CD4-positive, alpha-beta T cell treated with Interleukin-4 for 1 hour (primary cell): ENCODE results near the gene PRRT2.
"Not testable (repeated sequence)": the region's sequence is repeated elsewhere in the genome, so short reads cannot be mapped to it uniquely, and the experiment has no call there.

Source experiments
- DNase-seq, 2 donors: peaks; one replicate each; pipeline ENCODE4 v3.0.0-alpha.2; 2020 to 2022

Gene PRRT2

DNA sequence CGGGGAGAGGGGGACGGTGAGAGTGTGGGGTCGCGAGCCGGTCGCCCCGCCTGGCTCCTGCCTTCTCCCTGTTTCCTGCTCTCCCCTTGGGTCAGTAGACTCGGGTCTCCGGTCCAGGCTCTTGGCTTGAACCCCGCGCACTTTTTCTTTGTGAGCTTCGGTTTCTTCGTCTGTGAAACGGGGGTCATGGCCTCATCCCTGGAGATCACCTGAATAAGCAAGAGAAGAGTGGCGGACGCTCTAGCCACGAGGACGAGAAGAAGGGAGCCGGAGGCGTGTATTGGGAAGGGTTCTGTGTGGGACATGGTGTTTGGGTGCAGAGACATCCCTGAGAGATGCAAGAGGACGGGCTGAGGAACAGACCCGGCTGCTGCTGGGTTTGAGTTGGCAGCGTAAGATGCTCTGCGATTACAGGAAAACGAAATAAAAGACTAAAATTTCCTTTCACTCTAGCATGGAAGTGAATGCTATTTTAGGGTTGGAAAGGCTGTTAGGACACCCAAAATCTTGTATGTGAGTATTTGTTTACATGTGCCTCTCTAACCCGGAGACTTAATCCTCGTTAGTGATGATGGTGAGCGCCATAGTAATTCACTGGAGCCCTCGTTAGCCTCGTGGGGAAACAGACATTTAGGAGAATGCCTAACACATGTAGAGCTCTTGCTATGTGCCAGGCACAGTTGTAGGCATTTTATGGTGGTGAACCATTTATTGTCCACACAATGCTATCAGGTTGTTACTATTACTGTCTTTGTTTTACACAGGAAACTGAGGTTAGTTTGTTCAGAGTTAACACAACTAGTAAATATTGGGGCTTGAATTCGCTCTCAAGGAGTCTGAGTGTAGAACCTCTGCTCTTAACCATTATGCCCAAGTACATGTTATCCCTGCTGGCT lies 20.8 kb upstream of the PRRT2 start:
- DNase-seq, result peak in 1 of 2 donors; percentile 34

DNA sequence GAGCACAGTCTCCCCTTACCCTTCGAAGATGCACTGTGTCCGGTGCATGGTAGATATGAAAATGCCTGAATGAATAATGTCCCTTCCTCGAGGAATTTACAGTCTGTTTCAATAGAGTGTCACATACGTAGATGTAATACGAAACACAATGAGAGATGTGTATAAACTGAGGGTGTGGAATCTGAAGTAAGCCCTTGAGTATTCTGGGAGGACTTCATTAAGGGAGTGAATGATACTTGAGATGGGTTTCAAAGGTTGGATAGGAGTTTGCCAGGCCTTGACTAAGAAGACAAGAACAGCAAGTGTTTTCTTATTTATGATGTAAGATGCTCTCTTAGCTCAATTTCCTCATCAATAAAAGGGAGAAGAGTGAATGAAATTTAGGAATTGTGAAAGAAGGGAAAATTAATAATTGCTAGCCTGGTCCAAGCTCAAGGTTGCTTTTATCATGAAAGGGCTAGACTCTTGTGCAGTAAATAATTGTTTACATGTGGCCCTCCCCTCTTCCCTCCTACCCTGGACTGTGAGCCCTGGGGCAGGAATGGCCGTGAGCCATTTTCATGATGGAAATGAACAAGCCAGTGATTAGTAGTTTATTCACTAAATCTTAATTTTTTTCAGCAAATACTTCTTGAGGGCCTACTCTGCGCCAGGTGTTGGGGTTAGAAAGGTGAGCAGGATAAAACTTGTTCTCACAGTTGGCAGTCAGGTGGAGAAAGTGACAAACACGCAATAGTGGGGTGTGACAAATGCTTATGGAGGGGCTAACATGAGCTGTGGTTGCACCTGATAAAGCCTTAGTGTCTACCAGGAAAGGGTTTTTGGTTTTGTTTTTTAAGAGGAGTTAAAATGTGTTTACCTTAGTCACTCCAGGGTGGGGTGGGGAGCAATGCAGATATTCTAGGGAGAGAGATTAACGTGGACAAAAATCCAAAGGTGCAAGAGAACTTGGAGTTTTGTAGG lies 19.9 kb upstream of the PRRT2 start:
- DNase-seq, result no peak

DNA sequence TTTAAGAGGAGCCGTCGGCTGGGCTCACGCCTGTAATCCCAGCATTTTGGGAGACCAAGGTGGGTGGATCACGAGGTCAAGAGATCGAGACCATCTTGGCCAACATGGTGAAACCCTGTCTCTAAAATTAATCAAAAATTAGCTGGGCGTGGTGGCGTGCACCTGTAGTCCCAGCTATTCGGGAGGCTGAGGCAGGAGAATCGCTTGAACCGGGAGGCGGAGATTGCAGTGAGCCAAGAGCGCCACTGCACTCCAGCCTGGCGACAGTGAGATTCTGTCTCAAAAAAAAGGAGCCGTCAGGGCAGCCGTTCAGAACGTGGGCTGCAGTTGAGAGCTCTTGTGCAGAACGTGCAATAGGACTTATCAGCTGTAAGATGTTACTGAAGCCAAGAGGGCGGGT lies 18.8 kb upstream of the PRRT2 start:
- DNase-seq, result not testable (repeated sequence)

DNA sequence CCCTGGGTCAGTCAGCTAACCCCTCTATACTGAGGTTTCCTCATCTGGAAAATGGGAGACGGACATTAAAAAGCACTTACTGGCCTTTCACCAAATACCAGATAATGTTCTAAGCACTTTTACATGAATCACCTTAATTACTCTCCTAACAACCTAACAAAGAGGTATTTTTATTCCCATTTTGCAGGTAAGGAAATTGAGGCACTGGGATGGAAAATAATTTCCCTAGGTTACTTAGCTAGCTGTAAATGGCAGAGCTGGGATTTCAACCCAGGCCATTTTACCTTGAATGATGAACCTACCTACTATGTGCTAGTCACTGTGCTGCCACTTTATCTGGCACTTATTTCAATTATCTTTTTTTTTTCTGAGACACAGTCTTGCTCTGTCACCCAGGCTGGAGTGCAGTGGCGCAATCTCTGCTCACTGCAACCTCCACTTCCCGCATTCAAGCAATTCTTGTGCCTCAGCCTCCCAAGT lies 17.7 kb upstream of the PRRT2 start:
- no peak for DNase-seq

DNA sequence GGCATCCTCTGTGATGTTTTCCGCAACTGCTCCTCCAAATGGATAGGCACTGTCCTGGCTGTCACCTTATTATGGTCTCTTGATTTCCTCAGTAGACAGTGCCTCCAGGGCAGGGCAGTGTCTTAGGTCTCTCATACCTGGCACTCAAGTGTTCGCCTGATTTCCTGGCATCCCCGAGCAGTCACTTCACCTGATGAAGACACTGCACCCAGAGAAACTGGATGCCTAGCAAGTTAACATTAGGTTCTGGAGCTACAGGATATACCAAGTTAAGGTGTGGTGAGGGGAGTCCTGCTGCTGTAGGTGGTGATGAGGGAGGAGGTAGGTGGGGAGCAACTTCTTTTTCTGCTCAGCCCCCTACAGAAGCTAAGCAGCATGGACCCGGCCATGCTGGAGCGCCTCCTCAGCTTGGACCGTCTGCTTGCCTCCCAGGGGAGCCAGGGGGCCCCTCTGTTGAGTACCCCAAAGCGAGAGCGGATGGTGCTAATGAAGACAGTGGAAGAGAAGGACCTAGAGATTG lies 9.5 kb upstream of the PRRT2 start:
- DNase-seq, result no peak

DNA sequence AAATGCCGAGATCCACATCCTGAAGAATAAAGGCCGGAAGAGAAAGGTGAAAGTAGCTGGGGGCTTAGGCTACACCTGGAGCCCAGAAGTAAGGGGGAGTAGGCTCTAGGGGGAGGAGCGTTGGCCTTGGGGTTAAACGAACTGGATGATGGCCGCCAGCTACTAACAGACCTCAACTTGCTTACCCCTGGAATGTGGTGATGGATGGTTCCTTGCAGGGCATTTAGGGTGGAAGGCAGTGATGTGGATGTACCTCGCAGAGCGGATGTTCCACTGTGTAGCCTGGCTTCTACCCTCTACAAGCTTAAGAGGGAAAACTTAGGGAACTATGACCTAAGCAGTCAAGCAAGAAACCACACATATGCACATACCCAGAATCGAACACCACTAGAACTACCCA lies 8.0 kb upstream of the PRRT2 start:
- DNase-seq, result no peak

DNA sequence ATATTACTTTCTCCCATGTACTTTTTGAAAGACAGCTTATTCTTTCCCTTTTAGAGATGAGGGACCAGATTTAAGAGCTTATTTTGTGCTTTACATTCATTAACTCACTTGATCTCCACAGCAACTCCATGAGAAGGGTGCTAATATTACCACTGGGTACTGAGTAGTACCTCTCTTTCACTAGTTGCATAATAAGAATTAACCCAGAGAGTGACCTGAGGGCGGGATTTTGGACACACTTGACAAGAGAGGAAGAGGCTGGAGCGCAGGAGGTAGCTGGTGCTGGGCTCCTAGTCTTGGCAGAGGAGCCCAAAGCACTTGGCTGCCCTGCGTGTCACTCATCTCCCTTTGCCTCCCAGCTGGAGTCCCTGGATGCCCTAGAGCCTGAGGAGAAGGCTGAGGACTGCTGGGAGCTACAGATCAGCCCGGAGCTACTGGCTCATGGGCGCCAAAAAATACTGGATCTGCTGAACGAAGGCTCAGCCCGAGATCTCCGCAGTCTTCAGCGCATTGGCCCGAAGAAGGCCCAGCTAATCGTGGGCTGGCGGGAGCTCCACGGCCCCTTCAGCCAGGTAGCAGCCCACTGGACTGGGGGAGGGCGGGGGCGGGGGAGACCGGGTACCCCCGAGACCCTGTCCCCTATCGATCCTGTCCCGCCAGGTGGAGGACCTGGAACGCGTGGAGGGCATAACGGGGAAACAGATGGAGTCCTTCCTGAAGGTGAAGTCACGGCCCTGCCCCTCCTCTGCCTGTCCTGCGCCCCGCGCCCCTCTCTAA lies 7.3 kb upstream of the PRRT2 start:
- no peak for DNase-seq

DNA sequence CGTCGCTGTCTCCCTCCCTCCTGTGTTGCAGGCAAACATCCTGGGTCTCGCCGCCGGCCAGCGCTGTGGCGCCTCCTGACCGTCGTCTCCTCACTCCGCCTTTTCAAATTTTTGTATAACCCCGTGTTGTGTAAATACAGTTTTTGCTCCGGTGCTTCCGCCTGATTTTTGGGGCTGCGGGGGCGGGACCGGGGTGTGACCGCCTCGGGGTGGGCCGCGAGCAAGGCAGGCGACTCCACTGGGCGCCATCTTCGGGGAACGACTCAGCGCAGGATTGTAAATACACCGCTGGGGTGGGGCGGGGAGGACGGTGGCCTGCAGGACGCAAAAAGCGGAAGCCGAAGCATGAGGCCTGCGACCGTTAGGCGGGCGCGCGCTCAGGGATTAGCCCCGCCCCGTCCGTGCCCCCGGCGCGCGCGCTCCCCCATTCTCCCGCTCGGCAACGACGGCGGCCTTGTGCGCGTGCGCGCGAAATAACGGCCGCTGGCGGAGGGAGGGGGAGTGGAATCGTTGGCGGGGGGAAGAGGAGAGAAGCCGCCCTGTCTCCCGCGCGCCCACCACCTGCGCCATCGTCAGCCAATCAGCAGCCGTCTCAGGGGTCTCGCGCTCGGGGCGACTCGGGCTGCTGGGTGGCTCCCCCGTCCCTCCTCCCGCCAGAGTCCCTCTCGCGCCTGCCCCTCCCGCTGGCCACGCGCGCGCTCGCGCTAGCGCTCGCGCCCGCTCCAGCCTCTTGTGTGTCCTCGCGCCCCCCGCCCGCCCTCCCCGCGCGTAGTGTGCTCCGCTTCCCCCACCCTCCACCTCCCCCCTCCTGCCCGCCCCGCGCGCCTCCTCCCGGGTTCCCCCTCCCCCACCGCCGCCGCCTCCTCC lies 6.5 kb upstream of the PRRT2 start:
- DNase-seq, result peak; percentile 98

DNA sequence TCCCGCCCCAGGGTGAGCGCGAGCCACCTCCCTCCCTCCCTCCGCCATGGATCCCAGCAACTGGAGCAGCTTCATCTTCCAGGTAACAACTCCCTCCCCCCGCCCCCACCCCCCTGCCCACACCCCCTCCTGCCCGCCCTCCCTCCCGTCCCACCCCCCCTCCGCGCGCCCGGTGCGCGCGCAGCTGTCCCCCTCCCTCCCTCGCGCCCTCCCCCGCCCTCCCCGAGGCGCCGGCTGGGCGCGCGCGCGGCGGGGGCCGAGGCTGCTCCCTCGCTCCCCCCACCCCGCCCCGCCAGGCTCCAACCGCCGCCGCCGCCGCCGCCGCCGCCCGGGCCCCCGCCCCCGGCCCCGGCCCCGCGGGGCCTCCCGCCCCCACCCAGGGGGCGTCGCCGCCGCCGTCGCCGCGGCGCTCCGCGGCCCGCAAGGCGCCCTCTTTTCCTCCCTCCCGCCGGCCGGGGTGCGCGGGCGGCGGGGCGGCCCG lies 5.9 kb upstream of the PRRT2 start, which contains the start of gene MAZ:
TSS of gene MAZ (plus strand) at position 431 of the 481 bp plus-strand sequence. CDS start 173 bp downstream, outside the sequence.
- no peak for DNase-seq

DNA sequence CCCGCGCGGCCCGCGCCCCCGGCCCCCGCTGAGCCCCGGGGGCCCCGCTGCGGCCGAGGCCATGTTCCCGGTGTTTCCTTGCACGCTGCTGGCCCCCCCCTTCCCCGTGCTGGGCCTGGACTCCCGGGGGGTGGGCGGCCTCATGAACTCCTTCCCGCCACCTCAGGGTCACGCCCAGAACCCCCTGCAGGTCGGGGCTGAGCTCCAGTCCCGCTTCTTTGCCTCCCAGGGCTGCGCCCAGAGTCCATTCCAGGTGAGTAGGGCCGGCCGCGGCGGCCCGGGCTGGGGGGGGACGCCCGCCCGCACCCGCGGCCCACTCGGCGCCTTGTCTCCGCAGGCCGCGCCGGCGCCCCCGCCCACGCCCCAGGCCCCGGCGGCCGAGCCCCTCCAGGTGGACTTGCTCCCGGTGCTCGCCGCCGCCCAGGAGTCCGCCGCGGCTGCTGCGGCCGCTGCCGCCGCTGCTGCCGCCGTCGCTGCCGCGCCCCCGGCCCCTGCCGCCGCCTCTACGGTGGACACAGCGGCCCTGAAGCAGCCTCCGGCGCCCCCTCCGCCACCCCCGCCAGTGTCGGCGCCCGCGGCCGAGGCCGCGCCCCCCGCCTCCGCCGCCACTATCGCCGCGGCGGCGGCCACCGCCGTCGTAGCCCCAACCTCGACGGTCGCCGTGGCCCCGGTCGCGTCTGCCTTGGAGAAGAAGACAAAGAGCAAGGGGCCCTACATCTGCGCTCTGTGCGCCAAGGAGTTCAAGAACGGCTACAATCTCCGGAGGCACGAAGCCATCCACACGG lies 5.2 kb upstream of the PRRT2 start:
- no peak for DNase-seq

DNA sequence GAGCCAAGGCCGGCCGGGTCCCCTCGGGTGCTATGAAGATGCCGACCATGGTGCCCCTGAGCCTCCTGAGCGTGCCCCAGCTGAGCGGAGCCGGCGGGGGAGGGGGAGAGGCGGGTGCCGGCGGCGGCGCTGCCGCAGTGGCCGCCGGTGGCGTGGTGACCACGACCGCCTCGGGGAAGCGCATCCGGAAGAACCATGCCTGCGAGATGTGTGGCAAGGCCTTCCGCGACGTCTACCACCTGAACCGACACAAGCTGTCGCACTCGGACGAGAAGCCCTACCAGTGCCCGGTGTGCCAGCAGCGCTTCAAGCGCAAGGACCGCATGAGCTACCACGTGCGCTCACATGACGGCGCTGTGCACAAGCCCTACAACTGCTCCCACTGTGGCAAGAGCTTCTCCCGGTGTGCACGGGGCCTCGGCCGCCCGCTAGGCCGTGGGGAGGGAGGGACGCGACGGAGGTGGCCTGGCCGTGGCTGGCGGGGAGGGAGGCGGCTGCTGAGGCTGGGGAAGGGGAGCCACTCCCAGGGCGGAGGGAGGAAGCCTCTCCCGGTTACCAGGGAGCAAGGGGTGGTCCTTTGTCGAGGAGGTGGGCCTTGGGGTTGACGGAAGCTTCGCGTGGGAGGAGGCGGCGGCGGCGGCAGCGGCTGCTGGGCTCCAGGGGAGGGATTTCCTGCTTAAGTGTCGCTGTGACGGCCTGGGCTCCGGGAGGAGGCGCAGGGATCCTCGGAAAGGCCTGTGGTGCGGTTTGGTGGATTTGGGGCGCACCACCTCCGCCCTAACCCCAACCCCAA lies 4.4 kb upstream of the PRRT2 start:
- peak; percentile 91 to 92 for DNase-seq

DNA sequence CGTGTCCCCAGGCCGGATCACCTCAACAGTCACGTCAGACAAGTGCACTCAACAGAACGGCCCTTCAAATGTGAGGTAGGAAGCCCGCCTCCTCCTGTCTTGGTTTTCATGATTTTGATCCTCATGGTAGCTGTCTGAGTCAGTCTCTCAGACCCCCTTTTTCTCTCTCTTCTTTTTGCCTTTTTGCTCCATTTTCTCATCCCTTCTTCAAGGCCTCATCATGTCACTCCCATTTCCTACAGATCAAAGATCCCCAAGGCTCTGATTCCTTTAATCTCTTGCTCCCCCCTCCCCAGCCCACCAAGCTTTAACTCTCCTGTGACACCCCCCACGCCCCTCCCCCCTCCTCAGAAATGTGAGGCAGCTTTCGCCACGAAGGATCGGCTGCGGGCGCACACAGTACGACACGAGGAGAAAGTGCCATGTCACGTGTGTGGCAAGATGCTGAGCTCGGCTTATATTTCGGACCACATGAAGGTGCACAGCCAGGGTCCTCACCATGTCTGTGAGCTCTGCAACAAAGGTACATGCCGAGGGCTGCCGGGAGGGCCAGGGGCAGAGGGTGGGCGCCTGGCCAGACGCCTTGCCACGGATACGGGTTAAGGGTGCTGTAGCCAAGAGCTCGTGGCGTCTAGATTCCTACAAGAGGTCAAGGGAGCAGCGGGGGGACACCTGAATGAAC lies 3.6 kb upstream of the PRRT2 start:
- no peak for DNase-seq

DNA sequence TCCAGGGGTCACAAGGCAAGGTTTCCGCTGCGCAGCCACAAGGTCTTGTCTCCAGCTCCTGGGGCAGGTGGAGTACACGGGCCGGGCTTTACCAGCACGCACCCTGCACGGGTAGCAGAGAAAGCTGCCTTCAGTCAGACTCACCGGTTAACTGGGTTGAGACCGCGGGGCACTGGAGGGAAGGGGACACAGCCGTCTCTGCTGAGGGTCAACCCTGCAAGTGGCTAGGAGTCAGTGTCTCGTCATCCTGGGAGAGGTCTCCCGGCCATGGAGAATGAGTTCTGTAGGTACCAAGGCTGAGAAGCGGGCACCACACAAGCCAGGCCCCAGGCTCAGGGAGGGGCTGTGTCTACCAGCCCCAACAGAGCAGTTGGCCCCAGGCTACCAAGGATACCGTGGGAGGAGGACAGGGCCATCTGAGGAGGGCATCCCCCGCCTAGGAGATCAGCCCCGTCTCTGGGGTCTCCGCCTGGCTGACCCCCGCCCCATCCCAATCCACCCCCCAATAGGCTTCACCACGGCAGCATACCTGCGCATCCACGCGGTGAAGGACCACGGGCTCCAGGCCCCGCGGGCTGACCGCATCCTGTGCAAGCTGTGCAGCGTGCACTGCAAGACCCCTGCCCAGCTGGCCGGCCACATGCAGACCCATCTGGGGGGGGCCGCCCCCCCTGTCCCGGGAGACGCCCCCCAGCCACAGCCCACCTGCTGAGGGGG lies 2.8 kb upstream of the PRRT2 start:
- no peak for DNase-seq

DNA sequence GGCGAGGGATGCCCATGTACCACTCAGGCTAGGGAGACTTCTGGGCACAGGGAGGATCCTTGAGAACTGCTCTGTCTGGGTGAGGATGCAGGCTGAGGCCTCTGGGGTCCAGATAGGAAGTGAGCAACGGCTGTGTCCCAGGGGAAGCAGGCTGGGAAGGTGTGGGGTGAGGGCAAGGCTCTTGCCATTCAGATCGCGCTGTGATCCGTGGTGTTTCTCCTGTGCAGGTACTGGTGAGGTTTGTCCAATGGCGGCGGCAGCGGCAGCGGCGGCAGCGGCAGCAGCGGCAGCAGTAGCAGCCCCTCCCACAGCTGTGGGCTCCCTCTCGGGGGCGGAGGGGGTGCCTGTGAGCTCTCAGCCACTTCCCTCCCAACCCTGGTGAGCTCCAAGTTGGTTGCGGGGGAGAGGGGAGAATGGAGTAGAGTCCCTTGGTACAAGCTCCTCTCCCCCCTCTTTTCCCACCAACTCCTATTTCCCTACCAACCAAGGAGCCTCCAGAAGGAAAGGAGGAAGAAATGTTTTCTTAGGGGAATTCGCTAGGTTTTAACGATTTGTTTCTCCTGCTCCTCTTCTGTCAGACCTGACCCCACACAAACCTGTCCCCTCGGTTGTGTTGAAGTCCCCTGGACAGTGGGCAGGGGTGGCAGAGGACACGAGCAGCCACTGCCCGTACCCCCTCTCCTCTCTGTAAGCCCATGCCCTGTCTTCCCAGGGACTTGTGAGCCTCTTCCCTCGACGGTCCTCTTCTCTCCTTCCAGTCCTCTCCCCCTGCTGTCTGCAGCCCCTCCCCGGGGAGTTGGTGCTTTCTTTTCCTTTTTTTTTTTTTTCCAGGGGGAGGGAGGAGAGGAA lies 1.9 kb upstream of the PRRT2 start:
- peak in 1 of 2 donors; percentile 62 for DNase-seq

DNA sequence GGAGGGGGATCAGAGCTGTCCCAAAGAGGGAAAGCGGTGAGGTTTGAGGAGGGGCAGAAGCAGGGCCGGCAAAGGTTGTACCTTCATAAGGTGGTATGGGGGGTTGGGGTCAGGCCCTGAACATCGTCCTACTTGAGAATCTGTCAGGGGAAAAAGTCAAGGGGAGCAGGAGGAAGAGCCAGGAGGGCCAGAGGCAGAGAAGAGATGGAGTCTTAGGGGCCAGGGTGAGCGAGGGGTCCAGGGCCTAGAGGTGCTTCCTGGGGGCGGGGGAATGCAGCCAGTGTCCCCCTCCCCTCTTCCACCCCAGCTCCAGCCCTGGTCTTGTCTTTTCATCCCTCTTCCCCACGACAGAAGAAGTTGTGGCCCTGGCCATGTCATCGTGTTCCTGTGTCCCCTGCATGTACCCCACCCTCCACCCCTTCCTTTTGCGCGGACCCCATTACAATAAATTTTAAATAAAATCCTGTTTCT lies 1.3 kb upstream of the PRRT2 start:
- no peak for DNase-seq

DNA sequence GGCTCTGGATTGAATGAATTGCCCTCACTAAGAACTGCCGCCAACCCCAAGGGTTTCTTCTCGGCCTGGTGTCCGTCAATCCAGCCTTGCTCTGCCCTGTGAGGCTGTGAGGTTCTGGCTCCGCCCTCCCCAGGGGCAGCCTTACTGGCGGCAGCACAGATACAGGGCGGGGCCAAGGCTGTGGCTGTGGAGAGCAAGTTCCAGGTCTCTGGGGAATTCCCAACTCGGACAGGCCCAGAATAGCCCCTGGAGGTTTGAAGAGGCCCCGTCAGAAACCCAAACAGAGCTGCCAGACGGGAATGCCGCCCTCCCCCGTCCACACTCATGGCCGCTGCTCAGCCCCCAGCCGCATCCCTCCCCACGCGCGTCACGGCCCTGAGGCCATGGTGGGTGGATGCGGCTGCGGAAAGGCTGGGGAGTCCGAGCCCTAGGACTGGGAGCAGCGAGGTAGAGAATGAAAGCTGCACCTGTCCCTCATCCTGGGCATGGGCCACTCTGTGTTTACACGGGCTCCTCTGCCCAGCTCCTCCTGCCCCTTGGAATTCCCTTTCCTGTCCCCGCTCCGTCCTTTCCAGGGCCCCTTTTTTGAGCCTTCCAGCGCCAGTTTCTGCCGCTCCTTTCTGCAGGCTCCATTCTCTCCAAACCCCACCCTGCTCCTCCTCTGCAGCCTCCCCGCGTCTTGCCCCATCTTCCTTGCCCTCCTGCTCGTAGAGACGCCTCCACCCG lies 660 bp upstream of the PRRT2 start:
- peak; percentile 82 to 85 for DNase-seq
